Fibroblast of the conjunctiva (primary cell): Measurements from ENCODE around the gene TTC8.

Experiments
- DNase-seq: peaks from one replicate; pipeline ENCODE4 v3.0.0-alpha.2; 2010; ENCODE audit warnings: low read depth

The TTC8 gene

DNA sequence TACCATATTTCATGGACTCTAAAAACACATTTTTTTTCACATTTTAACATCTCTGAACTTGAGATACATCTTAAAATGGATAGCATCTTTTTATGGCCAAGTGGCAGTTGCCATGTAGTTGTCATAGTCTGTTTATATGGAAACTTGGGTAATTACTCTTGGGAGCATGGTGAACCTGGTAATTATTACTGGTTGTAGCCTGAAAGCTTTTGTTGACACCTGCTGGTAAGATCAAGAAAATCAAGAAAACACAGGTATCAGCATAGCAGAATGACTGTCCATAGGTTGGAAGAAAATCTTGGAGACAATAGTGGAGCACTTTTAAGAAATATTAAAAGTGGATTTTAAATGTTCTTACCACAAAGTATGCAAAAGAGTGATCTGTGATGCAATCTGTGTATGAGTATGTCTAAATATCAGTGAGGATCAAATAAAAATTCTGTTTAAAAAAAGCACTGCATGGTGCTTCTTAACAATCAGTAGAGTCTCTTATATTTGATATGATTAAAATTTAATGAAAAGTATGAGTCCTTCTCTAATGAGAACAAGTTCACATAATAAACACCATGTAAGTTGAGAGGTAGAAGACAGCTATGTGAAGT, 44.2 kb downstream of the TTC8 start:
- peak; percentile 8 for DNase-seq

DNA sequence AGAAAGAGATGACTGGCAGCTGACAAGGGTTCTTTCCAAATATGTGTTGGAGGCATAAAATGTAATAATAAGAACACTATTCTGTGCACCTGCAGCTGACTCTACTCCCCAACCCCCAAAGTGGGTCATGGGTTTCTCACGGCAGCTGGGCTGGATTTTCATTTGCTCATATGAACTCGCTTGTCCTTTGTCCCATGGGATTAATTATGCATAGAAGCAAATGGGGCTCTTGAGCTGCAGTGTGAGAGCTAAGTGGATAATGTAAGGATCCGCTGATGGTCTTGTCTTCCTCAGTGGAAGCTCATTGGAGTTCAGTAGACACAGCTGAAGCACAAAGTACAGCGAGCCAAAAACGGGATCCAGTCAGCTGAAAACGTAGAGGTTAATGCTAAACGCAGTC, 46.3 kb downstream of the TTC8 start:
- DNase-seq: no peak

DNA sequence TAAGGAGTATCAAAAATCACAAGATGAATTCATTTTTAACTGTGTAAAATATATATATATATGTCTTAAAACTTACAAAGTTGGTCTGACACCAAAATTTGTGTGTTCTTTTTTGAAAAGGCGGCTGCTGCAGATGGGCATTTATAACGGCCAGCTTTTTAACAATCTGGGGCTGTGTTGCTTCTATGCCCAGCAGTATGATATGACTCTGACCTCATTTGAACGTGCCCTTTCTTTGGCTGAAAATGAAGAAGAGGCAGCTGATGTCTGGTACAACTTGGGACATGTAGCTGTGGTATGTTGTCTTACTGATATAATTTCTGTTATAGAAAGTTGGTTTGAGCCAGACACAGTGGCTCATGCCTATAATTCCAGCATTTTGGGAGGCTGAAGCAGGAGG, 47.0 kb downstream of the TTC8 start:
- DNase-seq: no peak

DNA sequence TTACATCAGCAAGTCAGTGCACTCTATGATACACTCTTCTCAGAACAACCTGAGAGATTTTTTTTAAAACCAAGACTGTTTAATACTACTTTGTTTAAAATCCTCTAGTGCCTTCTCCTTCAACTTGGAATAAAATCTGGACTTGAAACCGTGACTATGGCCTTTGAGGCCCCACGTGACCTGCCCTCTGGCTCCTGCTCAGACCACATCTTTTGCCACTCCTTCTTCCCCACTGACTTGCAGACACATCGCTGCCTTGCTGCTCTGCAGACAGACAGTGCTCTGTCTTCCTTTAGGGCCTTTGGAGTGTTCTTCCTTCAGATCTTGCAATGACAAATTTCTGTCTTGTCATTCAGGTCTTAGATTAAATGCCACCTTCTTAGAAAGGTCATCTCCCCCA, 48.5 kb downstream of the TTC8 start:
- DNase-seq: no peak

DNA sequence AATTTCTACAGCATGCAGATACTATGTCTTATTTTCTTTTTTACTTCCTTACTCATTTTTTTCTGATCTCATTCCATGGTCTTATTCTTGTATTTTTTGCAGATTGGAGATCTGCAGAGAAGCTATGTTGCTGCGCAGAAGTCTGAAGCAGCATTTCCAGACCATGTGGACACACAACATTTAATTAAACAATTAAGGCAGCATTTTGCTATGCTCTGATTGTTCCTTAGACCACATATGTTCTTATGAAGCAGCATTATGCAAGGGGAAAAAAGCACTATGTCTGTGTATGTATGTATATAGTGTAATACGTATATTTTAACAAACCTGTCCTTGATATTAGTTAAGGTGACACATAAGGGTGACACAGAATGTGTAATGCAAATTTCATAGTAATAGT, 52.7 kb downstream of the TTC8 start:
- DNase-seq: no peak

DNA sequence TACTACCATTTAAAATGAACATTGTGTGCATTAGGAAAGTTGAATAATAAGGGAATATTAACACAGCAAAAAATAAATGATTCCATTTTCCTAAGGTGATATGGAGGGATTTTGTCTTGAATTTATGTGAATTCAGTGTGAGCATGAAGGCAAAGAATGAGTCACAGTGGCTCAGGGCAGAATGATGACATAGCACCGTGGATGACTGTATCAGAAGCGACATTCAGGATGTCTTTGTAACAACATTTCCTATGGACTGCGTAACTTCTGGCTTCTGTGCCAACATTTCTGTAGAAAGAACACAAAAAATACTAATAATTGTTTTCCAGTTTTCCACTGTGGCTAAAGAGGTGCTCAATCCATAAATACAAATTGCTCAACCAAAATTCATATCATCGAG, 54.6 kb downstream of the TTC8 start:
- peak; percentile 37 for DNase-seq

DNA sequence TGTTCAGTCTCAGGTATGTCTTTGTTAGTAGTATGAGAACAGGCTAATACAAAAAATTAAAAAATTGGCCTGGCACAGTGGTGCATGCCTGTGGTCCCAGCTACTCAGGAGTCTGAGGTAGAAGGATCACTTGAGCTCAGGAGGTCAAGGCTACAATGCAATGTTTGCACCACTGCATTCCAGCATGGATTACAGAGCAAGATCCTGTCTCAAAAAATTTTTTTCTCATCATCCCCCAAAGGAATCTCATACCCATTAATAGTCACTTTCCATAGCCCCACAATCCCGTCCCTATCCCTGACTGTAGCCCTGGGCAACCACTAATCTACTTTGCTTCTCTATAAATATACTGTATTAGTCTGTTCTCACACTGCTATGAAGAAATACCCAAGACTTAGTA, 57.8 kb downstream of the TTC8 start:
- DNase-seq: no peak

DNA sequence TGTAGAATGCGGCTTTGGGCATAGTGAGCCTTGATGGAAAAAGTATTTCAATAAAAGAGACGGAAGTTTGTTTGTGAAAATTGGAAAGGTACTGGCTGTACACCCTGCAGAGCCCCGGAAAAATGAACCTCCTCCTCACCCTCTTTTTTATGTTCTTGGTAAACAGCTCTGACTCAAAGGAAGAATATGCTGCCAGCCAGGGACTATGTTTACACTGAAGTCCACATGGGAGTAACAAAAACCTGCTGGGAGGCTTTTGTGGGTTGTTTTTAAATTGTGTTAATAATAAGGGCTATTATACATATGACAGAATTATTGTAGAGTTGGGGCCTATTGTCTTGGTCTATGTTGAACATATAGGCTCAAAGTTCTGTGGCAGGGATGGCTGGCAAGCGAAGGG, 70.7 kb downstream of the TTC8 start:
- DNase-seq: peak; percentile 4

DNA sequence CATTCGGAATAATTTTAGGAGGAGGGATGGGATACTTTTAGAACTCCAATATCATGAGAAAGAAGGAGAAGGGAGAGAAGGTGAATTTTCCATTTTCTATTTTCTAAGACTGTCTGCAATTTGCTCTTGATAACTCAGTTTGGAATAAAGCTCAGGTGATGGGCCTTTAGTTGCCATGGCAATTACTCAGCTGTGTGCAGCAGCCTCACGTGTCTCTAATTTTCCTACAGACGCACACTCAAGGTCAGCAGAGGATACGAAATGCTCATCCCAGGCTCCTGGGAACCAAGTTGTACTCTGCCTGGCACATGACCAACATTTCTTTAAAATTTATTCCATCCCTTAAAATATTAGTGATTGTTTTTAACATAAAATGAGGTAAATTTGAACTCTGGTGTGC, 76.7 kb downstream of the TTC8 start:
- no peak for DNase-seq

DNA sequence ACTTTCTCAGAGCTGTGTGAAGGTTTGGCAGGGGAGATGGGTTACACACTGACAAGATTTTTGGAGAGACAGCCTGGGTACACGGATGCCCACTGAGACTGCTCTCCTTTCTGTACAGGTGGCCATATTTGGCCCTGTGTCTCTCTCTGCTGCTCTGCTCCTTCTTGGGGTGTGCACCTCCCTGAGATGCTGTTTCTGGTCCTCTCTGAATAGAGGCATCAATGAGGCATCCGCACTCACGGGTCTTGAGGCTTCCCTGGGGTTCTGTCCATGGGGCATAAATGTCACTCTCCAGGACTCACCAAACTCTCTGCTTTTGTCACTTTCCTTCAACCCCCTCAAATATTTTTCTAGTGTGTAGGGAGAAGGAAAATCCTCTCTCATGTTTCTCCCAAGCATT, 77.5 kb downstream of the TTC8 start:
- DNase-seq: no peak

DNA sequence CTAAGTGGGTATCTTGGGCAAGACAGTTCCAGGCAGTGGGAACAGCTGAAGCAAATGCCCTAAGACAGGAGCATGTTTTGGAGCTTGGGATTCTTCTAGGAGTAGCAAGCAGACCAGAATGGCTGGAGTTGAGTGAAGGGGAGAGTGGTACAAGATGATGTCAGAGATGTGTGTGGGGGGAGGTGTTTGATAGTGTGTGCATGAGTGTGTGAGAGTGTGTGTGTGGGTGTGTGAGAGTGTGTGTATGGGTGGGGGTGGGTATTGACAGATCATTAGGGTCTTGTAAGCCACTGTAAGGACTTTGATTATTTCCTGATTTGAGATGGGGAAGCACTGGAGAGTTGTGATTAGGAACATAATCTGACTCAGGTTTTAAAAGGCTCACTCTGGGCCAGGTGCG, 78.4 kb downstream of the TTC8 start:
- DNase-seq: no peak

DNA sequence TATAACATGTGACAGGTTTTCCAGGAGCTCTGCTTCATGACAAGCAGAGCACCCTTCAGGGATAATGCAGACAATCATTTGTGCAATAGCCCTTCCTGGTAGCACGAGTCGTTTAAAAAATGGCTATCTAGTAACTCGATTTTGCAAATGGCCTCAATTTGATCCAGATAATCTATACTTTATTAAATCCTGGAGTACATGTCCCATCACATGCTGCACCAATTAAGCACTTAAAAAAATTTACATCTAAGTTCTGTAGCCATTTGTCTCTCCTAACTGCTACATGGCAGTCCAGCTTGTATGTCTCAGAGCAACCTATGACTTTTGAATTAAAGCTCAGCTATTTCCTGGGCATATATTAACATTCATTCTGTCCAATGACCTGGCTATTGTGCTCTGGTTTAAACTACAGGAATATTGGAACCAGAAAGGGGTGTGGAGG, 79.8 kb downstream of the TTC8 start:
- no peak for DNase-seq

DNA sequence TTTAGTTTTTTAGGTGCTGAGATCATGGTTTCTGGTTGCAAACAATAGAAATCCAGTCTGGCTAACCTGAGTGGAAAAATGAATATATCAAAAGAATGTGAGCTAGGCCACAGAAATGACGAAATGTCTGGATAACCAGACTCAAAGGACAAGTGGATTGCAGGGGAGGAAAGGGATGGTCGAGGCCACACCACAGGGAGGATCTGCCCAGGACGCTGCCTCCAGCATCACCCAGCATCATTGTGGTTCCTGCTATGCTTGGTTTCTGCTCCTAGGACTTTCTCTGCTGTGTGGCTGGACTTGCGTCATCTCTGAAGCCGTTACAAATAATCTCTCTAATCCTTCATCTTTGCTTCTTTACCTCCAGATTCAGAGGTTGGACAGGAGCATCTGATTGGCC, 80.4 kb downstream of the TTC8 start:
- no peak for DNase-seq

DNA sequence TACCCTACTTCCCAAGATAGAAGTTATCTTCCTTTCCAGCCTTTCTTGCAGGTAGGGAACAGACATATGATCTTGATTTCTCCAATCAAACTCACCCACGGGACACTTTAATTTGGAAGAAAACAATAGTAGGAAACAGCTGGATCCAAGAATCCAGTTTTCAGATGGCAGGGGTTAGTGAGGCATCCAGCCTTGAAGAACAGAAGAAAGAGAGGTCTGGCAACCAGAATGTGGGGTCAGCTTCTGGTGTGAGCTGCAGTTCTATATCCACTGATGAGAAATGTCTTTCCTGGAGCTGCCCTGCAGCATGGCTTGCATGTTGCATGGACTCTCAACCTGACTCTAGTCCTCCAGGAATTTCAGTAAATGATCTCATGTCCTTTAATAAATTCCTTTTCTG, 83.8 kb downstream of the TTC8 start:
- DNase-seq: no peak

DNA sequence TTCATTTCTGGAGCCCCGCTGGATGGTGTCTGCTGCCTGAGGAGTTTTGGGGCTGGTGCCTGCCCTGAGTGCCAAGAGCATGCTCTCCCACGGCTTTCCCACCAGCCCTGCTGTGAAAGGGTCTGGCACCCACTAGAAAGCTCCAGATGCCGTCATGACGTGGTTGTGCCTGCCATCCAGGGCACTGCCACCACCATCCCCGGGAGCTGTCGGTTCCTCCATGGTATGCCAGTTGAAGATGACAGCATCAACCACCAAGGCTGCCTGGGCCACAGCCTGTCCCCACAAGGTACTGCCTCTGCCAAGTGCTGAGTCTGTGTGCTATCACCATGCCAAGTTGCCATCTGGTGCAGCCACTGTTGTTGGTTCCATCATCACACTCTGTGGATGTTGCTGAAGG, 85.9 kb downstream of the TTC8 start:
- DNase-seq: no peak

DNA sequence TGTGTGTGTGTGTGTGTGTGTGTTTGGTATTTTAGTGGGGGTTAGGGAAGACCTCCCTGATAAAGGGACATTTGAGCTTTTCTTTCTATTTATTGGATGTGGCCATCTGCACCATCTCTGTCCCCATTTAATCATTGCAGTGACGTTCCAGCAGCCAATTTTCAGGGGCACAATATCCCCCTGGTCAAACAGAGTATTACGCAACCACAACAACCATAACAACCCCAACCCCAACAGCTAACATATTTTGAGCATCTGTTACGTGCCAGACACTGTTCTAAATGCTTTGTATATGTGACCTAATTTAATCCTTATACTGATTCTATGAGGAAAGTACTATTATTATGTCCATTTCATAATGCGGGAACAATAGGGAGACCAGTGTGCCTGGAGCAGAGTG, 87.4 kb downstream of the TTC8 start:
- no peak for DNase-seq

DNA sequence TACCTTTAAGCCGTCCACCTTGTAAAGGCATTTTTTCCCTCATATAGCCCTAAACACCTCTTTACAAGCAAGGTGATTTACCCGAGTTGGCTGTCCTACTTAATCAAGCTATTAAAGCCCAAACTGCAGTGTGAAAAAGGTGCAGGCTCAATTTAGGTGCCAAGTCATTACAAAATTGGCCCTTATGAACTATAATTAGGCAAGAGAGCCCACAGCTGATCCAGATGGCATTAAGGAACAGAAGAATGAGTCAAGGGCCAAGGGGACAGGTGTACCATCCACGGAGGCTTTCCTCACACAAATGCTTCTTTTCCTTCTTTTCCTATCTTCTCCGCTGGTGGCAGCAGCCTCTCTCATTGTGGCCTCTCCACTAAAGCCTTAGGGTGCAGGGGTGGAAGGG, 90.5 kb downstream of the TTC8 start:
- DNase-seq: no peak

DNA sequence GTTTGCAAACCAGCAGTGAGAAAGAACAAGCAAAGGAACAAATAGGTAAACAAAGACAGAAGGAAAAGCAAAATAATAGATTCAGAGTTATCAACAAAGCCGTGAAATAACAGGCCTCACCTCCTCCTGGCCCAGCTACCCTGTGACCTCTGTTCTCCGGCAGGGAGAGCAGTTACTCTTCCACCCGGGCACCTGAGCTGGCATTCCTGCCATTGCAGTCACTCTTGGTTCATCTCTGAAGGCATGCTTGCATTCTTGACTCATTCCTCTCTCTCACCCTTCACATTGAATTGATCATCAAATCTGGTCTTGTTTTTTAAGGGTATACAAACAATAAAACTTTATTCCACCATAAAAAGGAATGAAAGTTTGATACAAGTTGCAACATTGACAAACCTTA, 95.1 kb downstream of the TTC8 start:
- DNase-seq: no peak
